Breast epithelium (tissue), 4 donors: ENCODE results near the gene COL18A1. TPM values are rescaled to one million over a fixed set of nuclear protein-coding genes. Genes with fewer than 3 reads are reported as not detected.
A peak's percentile ranks its signal among the peaks of the same experiment; 100 is the strongest.

Experiments
- DNase-seq, 2 donors: peaks; one replicate each; pipeline ENCODE4 v3.0.0-alpha.2; 2019; ENCODE audit warnings: low spot score in 2 of 2
- H3K27ac ChIP-seq, 2 donors: fragments of 200-600 bp; sonication (generic) in 1 of 2; one replicate each; pipeline ENCODE4 v1.5.1; 2016 to 2019; ENCODE audit warnings: mild to moderate bottlenecking in 1 of 2
- H3K27me3 ChIP-seq, 2 donors: fragments of 200-600 bp; sonication (generic) in 1 of 2; one replicate each; pipeline versions ENCODE4 v1.5.1 to v1.6.0; 2017 to 2019; ENCODE audit warnings: control low read depth in 1 of 2, mild to moderate bottlenecking in 1 of 2
- H3K36me3 ChIP-seq: fragments of 200-600 bp; one replicate; pipeline ENCODE4 v1.5.1; 2019
- H3K4me1 ChIP-seq, 2 donors: fragments of 200-600 bp; sonication (generic); one replicate each; pipeline ENCODE4 v1.5.1; 2016 to 2019; ENCODE audit warnings: control low read depth in 1 of 2
- H3K4me3 ChIP-seq, 3 donors: fragments of 200-600 bp; sonication (generic); 1 replicate in 2 of 3; 2 replicates in 1 of 3; pipeline ENCODE4 v1.5.1; 2016 to 2019; ENCODE audit warnings: mild to moderate bottlenecking in 3 of 3, moderate library complexity in 2 of 3
- H3K9me3 ChIP-seq, 2 donors: fragments of 200-600 bp; sonication (generic) in 1 of 2; one replicate each; pipeline ENCODE4 v1.5.1; 2016 to 2019; ENCODE audit warnings: control low read depth in 1 of 2
- CTCF ChIP-seq, 3 donors: fragments of 450-650 bp; IDR thresholded peaks; one replicate each; pipeline ENCODE4 v1.5.1; 2016 to 2017; ENCODE audit warnings: antibody characterized with exemption in 3 of 3, mild to moderate bottlenecking in 3 of 3, moderate library complexity in 3 of 3
- POLR2A ChIP-seq: fragments of 450-650 bp; IDR thresholded peaks from one replicate; pipeline ENCODE4 v1.6.1; 2016; ENCODE audit warnings: antibody characterized with exemption, mild to moderate bottlenecking, moderate library complexity
- POLR2AphosphoS5 ChIP-seq, 3 donors: sonication (generic); formaldehyde crosslinking; IDR thresholded peaks; one replicate each; pipeline ENCODE4 v1.6.1; 2017; ENCODE audit warnings: antibody characterized with exemption in 3 of 3
- intact Hi-C: fragments of 100-400 bp; cut with DNase I; formaldehyde crosslinking; loops from one replicate; pipeline ENCODE4 v1.15.1; 2023; ENCODE audit warnings: low total_unique reads
- total RNA-seq, 3 donors: library from RNA; depleted of rRNA; stranded (reverse); fragments of >200 nt; gene quantifications; one replicate each; pipeline ENCODE4 v1.1.0, GENCODE V29; 2016

The COL18A1 gene
- total RNA-seq, 3 donors from 2014 or later = 48.3 to 62.9 (median 55.8) TPM

GRCh38 chr21:45469273-45470086, 64.5 kb downstream of the COL18A1 start:
- Histone ChIP-seq H3K27me3 (no peaks in the 10 kb centered on the region), H3K9me3 (no peaks in the 10 kb centered on the region), H3K4me1 (peaks cover 9 to 14% of the 10 kb centered on the region in 2 donors), H3K36me3 (no peaks in the 10 kb centered on the region), H3K27ac (peak overlapping the region in 1 of 2 donors; percentile 77), H3K4me3 (no peak overlapping the region)
- no peak for DNase-seq
- intact Hi-C loops = no loop called here
- TF ChIP-seq POLR2A (no peak), CTCF (IDR thresholded peaks at IDR 0.05) (no peak), POLR2AphosphoS5 (IDR thresholded peaks at IDR 0.05) (no peak)

GRCh38 chr21:45470087-45470515, 65.1 kb downstream of the COL18A1 start:
- no peak overlapping the region for H3K4me3 ChIP-seq
- intact Hi-C loops = no loop called here
- no peaks in the 10 kb centered on the region for H3K9me3 ChIP-seq
- no peaks in the 10 kb centered on the region for H3K27me3 ChIP-seq
- peak overlapping the region in 1 of 2 donors; percentile 77 for H3K27ac ChIP-seq
- H3K4me1 ChIP-seq = peaks cover 9 to 14% of the 10 kb centered on the region in 2 donors
- TF ChIP-seq POLR2AphosphoS5 (IDR thresholded peaks at IDR 0.05) = no peak
- no peak for TF ChIP-seq POLR2A
- no peak for TF ChIP-seq CTCF (IDR thresholded peaks at IDR 0.05)
- no peaks in the 10 kb centered on the region for H3K36me3 ChIP-seq
- no peak for DNase-seq

DNA sequence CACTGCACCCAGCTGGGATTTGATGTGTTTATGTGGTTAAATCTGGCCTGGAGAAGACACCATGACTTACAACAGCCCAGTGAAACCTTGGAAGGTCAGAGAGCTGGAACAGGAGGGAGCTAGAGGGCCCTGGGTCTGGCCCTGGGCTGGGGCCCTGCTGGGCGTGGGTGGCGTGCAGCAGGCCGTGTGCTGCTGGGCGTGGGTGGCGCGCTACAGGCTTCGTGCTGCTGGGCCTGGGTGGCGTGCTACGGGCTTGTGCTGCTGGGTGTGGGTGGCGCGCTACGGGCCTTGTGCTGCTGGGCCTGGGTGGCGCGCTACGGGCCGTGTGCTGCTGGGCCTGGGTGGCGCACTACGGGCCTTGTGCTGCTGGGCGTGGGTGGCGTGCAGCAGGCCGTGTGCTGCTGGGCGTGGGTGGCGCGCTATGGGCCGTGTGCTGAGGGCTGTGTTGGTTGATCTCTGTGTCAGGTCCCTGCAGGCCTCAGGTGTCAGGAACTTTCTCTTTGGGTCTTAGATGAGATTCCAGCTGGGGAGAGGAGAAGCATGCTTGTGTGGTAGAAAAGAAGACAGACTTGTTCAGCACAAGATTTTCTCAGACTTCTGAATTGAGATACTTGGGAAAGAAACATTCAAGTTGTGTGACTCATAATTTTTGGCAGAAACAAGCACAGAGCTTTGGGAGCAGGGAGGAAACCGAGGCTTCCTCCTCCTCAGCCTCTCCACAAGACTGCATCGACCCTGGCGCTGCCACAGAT, 66.0 kb downstream of the COL18A1 start:
- no peak for DNase-seq
- Histone ChIP-seq H3K9me3 (no peaks in the 10 kb centered on the region), H3K27ac (peak overlapping the region; percentile 73 to 97), H3K27me3 (no peaks in the 10 kb centered on the region), H3K4me1 (peaks cover 9 to 14% of the 10 kb centered on the region in 2 donors), H3K36me3 (no peaks in the 10 kb centered on the region), H3K4me3 (peak overlapping the region in 2 of 3 donors; percentile 27 to 56)
- TF ChIP-seq POLR2AphosphoS5 (IDR thresholded peaks at IDR 0.05) (no peak), POLR2A (no peak), CTCF (IDR thresholded peaks at IDR 0.05) (no peak)
- intact Hi-C loops = no loop called here

GRCh38 chr21:45471525-45472221, 66.7 kb downstream of the COL18A1 start:
- intact Hi-C loops = no loop called here

More at GRCh38 chr21:45471525-45472221, 66.7 kb downstream of the COL18A1 start:
- no peak for DNase-seq
- Histone ChIP-seq H3K27ac (peak overlapping the region; percentile 73 to 97), H3K4me3 (peak overlapping the region in 2 of 3 donors; percentile 27 to 56), H3K36me3 (no peaks in the 10 kb centered on the region), H3K27me3 (no peaks in the 10 kb centered on the region), H3K9me3 (no peaks in the 10 kb centered on the region), H3K4me1 (peaks cover 9 to 14% of the 10 kb centered on the region in 2 donors)
- TF ChIP-seq POLR2AphosphoS5 (IDR thresholded peaks at IDR 0.05) = peak in 2 of 3 donors; percentile 29 to 41
- no peak for TF ChIP-seq POLR2A
- no peak for TF ChIP-seq CTCF (IDR thresholded peaks at IDR 0.05)
